AG10803 (cell line): ENCODE measurements around the gene GRID1.

Experiments
- DNase-seq: peaks from one replicate; pipeline ENCODE4 v3.0.0; 2010; ENCODE audit warnings: low read depth
- H3K4me3 ChIP-seq: 2 replicates; pipeline ENCODE4 v1.5.1; 2011; ENCODE audit warnings: mild to moderate bottlenecking, low read length, control low read depth
- TF ChIP-seq, protein P1 (sequence below): conservative IDR thresholded peaks from 2 replicates; pipeline ENCODE4 v1.5.1; 2011; ENCODE audit warnings: mild to moderate bottlenecking, low read length, control low read depth, inconsistent platforms

Gene GRID1

DNA sequence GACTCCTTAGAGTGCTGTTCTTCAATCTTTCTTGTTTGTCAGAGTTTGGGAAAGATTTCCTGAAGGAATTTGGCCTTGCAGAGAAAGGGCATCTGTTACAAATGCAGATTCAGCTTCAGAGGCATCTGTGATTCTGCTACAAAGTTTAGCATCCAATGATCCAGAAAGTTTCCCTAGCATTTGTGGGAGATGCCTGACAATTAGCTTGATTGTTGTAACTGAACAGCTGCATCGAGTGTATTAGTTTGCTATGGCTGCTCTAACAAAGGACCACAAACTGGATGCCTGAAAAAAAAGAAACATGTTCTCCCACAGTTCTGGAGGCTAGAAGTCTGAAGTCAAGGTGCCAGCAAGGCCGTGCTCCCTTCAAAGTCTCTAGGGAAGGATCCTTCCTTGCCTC is 365.1 kb downstream of the GRID1 start:
- no peak for DNase-seq
- no peak overlapping the region for H3K4me3 ChIP-seq
- TF ChIP-seq, protein P1, sequence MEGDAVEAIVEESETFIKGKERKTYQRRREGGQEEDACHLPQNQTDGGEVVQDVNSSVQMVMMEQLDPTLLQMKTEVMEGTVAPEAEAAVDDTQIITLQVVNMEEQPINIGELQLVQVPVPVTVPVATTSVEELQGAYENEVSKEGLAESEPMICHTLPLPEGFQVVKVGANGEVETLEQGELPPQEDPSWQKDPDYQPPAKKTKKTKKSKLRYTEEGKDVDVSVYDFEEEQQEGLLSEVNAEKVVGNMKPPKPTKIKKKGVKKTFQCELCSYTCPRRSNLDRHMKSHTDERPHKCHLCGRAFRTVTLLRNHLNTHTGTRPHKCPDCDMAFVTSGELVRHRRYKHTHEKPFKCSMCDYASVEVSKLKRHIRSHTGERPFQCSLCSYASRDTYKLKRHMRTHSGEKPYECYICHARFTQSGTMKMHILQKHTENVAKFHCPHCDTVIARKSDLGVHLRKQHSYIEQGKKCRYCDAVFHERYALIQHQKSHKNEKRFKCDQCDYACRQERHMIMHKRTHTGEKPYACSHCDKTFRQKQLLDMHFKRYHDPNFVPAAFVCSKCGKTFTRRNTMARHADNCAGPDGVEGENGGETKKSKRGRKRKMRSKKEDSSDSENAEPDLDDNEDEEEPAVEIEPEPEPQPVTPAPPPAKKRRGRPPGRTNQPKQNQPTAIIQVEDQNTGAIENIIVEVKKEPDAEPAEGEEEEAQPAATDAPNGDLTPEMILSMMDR = no peak

DNA sequence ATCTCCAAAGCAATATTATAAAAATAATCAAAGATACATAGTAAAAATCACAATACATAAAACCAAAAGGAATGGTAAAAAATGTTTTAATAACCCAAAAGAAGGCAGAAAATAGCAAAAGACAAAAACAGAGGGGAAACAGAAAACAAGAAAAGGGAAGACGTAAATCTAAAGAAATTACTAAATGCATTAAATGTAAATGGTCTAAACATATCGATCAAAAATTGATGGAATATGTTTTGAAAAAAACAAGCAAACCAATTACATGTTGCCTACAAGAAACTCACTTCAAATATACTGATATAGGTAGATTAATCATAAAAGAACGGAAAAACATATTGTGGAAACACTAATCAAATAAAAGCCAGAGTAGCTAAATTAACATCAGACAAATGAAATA is 369.1 kb downstream of the GRID1 start:
- no peak for DNase-seq
- H3K4me3 ChIP-seq = no peak overlapping the region
- TF ChIP-seq, protein P1 = no peak

DNA sequence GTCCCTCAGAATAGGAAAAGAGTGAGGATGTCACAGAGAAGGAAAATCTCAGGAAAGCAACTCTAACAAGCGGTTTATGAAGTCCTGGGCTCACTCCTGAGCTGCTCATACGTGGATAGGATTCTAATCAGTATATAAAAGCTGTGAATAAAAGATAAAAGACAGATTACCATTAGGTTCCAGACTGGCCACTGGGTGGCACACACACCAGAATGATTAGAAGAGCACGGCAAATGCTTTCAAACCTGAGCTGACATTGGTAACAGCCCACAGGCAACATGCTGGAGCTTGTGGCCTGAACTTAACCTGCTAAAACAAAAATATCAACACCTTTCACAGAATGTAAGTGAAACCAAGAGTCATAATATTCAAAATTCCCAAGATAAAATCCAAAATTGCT is 370.8 kb downstream of the GRID1 start:
- no peak overlapping the region for H3K4me3 ChIP-seq
- TF ChIP-seq, protein P1 = peak; percentile 39; the same call in 1 of the 2 replicates
- DNase-seq = peak; percentile 3

DNA sequence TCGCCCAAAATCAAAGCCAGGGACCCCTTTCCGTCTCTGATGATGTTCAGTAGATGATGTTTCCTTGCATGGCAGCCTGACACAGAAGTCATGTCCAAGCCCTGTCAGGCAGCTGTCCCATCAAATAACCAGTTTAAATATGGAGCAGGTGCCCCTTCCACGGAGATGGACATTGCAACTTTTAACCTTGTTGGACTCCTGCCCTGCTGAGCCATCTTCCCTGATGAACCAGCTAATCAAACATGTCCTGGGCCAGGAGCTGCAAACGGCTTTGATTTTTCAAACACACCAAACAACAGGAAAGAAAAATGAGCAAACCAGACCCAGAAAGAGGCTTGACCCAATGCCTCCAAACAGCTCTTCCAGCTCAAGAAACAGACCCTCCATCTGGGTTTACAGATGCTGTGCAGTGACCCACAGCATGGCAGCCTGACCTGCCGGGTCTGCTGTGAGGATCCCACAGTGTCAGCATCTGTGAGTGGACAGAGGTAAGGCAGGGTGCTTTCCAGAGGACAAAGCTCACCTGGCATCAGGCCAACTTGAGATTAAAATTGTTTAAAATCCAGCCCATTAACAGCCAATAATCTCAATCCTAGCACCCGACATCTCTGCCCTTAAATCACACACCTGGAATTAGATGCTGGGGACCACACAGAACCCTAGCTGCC is 372.6 kb downstream of the GRID1 start:
- no peak overlapping the region for H3K4me3 ChIP-seq
- DNase-seq = no peak
- TF ChIP-seq, protein P1 = no peak

DNA sequence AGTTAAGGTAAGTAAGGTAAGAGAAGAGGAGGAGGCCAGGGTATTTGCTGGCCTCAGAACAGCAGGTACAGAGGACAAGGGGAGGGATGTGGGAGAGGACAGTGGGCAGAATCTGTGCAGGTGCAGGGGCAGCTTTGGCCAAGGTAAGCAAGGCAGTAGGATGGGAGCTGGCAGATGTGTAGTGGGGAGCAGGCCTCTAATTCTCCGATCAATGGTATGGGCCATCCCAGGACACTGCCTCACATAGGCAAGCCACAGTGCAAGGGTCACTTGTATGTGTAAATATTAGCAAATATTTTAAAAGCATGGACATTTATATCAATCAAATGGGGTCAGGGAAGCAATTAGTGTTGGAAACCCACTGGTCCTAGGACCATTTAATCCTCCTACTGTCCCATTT is 373.5 kb downstream of the GRID1 start:
- no peak overlapping the region for H3K4me3 ChIP-seq
- DNase-seq = no peak
- TF ChIP-seq, protein P1 = no peak

DNA sequence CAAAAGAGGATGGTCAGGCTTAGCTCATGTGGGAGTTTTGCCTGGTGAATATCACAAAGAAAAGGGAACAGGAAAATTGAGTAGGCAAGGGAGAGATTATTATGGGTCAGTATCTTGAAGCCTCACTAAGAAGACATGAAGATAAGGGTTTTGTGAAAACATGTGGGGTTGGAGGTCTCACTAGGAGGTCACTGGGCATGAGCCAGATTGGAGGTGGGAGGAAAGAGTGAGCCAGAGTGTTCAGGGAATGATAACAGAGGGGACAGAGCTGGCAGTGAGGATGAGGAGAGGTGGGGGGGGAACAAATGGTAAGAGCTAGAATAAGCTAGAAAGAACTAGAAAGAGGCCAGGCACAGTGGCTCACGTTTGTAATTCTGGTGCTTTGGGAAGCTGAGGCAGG is 374.3 kb downstream of the GRID1 start:
- TF ChIP-seq, protein P1 = no peak
- H3K4me3 ChIP-seq = no peak overlapping the region
- DNase-seq = no peak

DNA sequence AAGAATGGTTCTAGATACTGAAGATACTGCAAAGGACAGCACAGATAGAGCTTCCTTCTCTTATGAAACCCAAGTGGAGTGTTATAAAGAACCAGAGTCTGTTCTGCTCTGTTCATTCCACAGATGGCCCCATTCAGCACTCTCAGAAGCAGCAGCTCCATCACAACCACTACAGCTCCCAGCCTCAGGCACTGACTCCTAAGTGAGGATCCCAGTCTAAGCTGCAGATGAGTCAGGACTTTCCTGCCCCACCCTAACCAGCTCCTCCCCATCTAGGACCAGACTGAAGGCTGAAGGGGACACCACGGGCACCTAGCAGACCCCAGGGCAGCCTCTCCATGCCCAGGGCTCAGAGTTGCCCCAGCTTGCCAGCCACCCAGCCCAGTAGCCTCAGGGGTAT is 379.8 kb downstream of the GRID1 start:
- no peak overlapping the region for H3K4me3 ChIP-seq
- TF ChIP-seq, protein P1 = no peak
- DNase-seq = no peak
